ENCODE measurements around the gene TMEM201. TPM values are rescaled to one million over a fixed set of nuclear protein-coding genes. Genes with fewer than 3 reads are reported as not detected.

TMEM201 gene
- total and polyA plus RNA-seq, 2 donors (not counting 3 experiments of a cell fraction or from before 2014, with no cell fraction given) = 8.3 to 24.8 TPM

DNA sequence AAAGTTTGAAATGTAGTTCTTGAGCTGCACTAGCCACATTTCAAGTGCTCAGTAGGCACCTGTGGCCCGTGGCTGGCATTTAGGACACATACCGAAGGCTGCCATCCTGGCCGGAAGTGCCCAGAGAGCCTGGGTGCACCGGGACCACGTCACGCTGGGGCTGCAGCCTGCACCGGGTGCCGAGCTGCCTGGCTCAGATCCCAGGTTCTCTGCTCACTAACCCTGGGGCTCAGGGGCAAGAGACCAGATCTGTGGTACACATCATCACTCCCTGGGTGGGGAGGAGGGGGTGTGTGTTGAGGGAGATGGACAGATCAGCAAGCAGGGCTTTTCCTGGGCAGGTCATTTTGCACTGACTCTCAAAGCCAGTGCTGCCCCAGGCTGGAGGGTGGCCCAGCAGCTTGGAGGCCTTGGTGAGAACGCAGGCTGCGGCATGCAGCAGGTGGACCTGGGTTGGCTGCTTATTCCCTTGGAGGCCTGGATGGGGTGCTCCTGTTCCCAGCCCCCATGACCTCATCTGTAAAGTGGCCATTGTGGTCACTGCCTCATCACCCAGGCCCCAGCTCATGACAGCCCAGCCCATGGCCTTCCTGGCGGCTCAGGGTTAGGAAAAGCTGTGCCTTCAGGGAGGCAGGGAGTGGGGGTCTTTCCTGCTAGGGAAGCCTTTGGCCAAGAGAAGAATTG, 23.6 kb downstream of the TMEM201 start:
- Histone ChIP-seq H3K27me3 (ENCODE audit: control insufficient read depth in 2 of 2, insufficient read depth in 2 of 2, low read length in 2 of 2) (no peaks in the 10 kb centered on the region), H3K79me2 (ENCODE audit: control insufficient read depth, insufficient read depth, low read length) (no peaks in the 10 kb centered on the region), H3K4me1 (ENCODE audit: control insufficient read depth, extremely low read depth, insufficient read depth, low read length) (no peaks in the 10 kb centered on the region), H3K4me2 (ENCODE audit: insufficient read depth, low read length) (no peak overlapping the region), H3K36me3 (ENCODE audit: control insufficient read depth in 2 of 2, extremely low read depth in 1 of 2, insufficient read depth in 2 of 2, low read length in 2 of 2) (peaks cover 0 to 19% of the 10 kb centered on the region in 2 experiments), H3K27ac (ENCODE audit: insufficient read depth, low read depth, low read length) (no peak overlapping the region), H2AFZ (ENCODE audit: low read depth, low read length) (no peak overlapping the region), H3K9ac (replicated peaks; ENCODE audit: extremely low read depth, insufficient read depth, low read length) (no peak overlapping the region), H3K9me1 (replicated peaks; ENCODE audit: control insufficient read depth, extremely low read depth, insufficient read depth, low read length) (no peaks in the 10 kb centered on the region), H3K4me3 (replicated peaks in 1 of 3; ENCODE audit: insufficient read depth in 1 of 3, low read depth in 1 of 3, low read length in 3 of 3) (no peak overlapping the region), H4K20me1 (replicated peaks; ENCODE audit: control insufficient read depth, extremely low read depth, insufficient read depth, low read length) (no peaks in the 10 kb centered on the region), H3K9me3 (replicated peaks; ENCODE audit: control insufficient read depth, insufficient read depth, low read length) (no peaks in the 10 kb centered on the region)
- TF ChIP-seq POLR2A (IDR thresholded peaks at IDR 0.05; ENCODE audit: low read depth, low read length) (no peak), MYC (IDR thresholded peaks at IDR 0.05; ENCODE audit: low read depth, low read length) (no peak), FOS (IDR thresholded peaks at IDR 0.05; ENCODE audit: borderline replicate concordance, insufficient read depth, low read length) (no peak)
- dilution Hi-C loops (cut with MboI; ENCODE audit: extremely low pct_ligation_motif_present, low sequenced_read_pairs) = no loop called here
- FAIRE-seq (no peak), DNase-seq (ENCODE audit: low read depth, low spot score) (no peak)
- CTCF ChIA-PET = interaction anchor here (0.6 to 1.1 kb wide), 2 partner anchors 14 to 69 kb away, joined by 3 read pairs; no protein-coding TSS in a partner anchor
- POLR2A ChIA-PET = no interaction called here
- intact Hi-C loops (cut with micrococcal nuclease) = no loop called here
- BruUV-seq (replicated peaks) = no TSS peak

DNA sequence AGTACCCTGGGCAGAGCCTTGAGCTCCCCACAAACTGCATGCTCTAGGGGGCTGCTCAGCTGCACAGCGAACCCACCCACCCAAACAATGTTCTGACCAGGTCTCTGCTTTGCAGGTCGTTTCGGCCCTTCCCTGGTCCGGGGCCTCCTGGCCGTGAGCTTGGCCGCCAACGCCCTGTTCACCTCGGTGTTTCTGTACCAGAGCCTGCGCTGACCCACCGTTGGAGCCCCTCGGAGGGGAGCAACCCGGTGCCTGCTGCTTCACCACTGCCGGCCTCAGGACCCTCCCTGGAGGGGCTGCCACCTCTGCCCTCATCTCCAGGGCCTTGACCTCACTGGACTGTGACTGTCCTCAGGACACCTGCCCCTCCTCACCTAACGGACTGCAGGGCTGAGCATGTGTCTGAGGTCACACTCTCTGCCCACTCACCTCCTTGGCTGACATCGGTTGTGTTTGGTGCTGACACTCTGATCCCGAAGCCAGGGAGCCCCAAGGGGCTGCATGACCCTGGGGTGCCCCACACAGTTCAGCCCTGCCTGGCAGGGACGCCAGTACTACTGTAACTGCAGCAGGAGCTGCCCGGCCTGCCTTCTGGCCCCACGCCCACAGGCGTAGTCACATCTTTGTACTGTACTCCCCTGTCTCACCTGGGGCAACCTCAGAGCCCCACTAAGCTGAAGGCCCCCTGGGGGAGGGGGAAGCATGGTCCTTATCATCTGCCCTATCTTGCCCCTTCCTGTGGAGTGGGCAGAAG, 24.3 kb downstream of the TMEM201 start:
- ChIA-PET CTCF (interaction anchor here (1.6 kb wide), 1 partner anchor 13 kb away, joined by 3 read pairs; no protein-coding TSS in a partner anchor), POLR2A (no interaction called here)
- no peaks in the 10 kb centered on the region for H3K9me3 ChIP-seq (replicated peaks; ENCODE audit: control insufficient read depth, insufficient read depth, low read length)
- no peak overlapping the region for H3K4me2 ChIP-seq (ENCODE audit: insufficient read depth, low read length)
- no peaks in the 10 kb centered on the region for H3K4me1 ChIP-seq (ENCODE audit: control insufficient read depth, extremely low read depth, insufficient read depth, low read length)
- H3K27me3 ChIP-seq (ENCODE audit: control insufficient read depth in 2 of 2, insufficient read depth in 2 of 2, low read length in 2 of 2) = no peaks in the 10 kb centered on the region
- no peak overlapping the region for H3K9ac ChIP-seq (replicated peaks; ENCODE audit: extremely low read depth, insufficient read depth, low read length)
- peaks cover 0 to 19% of the 10 kb centered on the region in 2 experiments for H3K36me3 ChIP-seq (ENCODE audit: control insufficient read depth in 2 of 2, extremely low read depth in 1 of 2, insufficient read depth in 2 of 2, low read length in 2 of 2)
- no peaks in the 10 kb centered on the region for H3K79me2 ChIP-seq (ENCODE audit: control insufficient read depth, insufficient read depth, low read length)
- FAIRE-seq = no peak
- no TSS peak for BruUV-seq (replicated peaks)
- no peak for DNase-seq (ENCODE audit: low read depth, low spot score)
- H3K9me1 ChIP-seq (replicated peaks; ENCODE audit: control insufficient read depth, extremely low read depth, insufficient read depth, low read length) = no peaks in the 10 kb centered on the region
- no peaks in the 10 kb centered on the region for H4K20me1 ChIP-seq (replicated peaks; ENCODE audit: control insufficient read depth, extremely low read depth, insufficient read depth, low read length)
- no peak overlapping the region for H3K4me3 ChIP-seq (replicated peaks in 1 of 3; ENCODE audit: insufficient read depth in 1 of 3, low read depth in 1 of 3, low read length in 3 of 3)
- H2AFZ ChIP-seq (ENCODE audit: low read depth, low read length) = no peak overlapping the region
- intact Hi-C loops (cut with micrococcal nuclease) = no loop called here
- no peak overlapping the region for H3K27ac ChIP-seq (ENCODE audit: insufficient read depth, low read depth, low read length)
- TF ChIP-seq POLR2A (IDR thresholded peaks at IDR 0.05; ENCODE audit: low read depth, low read length) (no peak), MYC (IDR thresholded peaks at IDR 0.05; ENCODE audit: low read depth, low read length) (no peak), JUN (IDR thresholded peaks at IDR 0.05; ENCODE audit: borderline replicate concordance, insufficient read depth, insufficient read length, low read depth) (no peak), FOS (IDR thresholded peaks at IDR 0.05; ENCODE audit: borderline replicate concordance, insufficient read depth, low read length) (no peak), GATA2 (IDR thresholded peaks at IDR 0.05; ENCODE audit: insufficient read depth, insufficient read length, low read depth, low read length) (no peak), POLR2AphosphoS5 (IDR thresholded peaks at IDR 0.05; ENCODE audit: insufficient read depth, low read depth, low read length) (no peak), EZH2 (IDR thresholded peaks at IDR 0.05; ENCODE audit: borderline replicate concordance, low read depth, low read length, severe bottlenecking) (no peak)
- TF ChIP-seq, protein P1, sequence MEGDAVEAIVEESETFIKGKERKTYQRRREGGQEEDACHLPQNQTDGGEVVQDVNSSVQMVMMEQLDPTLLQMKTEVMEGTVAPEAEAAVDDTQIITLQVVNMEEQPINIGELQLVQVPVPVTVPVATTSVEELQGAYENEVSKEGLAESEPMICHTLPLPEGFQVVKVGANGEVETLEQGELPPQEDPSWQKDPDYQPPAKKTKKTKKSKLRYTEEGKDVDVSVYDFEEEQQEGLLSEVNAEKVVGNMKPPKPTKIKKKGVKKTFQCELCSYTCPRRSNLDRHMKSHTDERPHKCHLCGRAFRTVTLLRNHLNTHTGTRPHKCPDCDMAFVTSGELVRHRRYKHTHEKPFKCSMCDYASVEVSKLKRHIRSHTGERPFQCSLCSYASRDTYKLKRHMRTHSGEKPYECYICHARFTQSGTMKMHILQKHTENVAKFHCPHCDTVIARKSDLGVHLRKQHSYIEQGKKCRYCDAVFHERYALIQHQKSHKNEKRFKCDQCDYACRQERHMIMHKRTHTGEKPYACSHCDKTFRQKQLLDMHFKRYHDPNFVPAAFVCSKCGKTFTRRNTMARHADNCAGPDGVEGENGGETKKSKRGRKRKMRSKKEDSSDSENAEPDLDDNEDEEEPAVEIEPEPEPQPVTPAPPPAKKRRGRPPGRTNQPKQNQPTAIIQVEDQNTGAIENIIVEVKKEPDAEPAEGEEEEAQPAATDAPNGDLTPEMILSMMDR (IDR thresholded peaks at IDR 0.05; ENCODE audit: extremely low read depth in 1 of 2, insufficient read depth in 1 of 2, low read depth in 1 of 2, low read length in 2 of 2) = no peak
- TF ChIP-seq, protein P2, sequence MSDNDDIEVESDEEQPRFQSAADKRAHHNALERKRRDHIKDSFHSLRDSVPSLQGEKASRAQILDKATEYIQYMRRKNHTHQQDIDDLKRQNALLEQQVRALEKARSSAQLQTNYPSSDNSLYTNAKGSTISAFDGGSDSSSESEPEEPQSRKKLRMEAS (IDR thresholded peaks at IDR 0.05; ENCODE audit: insufficient read depth, insufficient read length) = no peak
- dilution Hi-C loops (cut with MboI; ENCODE audit: extremely low pct_ligation_motif_present, low sequenced_read_pairs) = no loop called here
